ENCODE results near the gene ARHGEF4. TPM values are rescaled to one million over a fixed set of nuclear protein-coding genes. Genes with fewer than 3 reads are reported as not detected.

ARHGEF4 gene
- total and polyA plus RNA-seq, 2 donors (not counting 3 experiments of a cell fraction or from before 2014, with no cell fraction given) = not detected

- H3K4me2 ChIP-seq (ENCODE audit: insufficient read depth, low read length) = no peak overlapping the region
- H3K4me1 ChIP-seq (ENCODE audit: control insufficient read depth, extremely low read depth, insufficient read depth, low read length) = no peaks in the 10 kb centered on the region
- H3K9me3 ChIP-seq (replicated peaks; ENCODE audit: control insufficient read depth, insufficient read depth, low read length) = no peaks in the 10 kb centered on the region
- POLR2A ChIA-PET = no interaction called here
- no peaks in the 10 kb centered on the region for H4K20me1 ChIP-seq (replicated peaks; ENCODE audit: control insufficient read depth, extremely low read depth, insufficient read depth, low read length)
- H3K36me3 ChIP-seq (ENCODE audit: control insufficient read depth in 2 of 2, extremely low read depth in 1 of 2, insufficient read depth in 2 of 2, low read length in 2 of 2) = no peaks in the 10 kb centered on the region
- H3K9ac ChIP-seq (replicated peaks; ENCODE audit: extremely low read depth, insufficient read depth, low read length) = no peak overlapping the region
- DNase-seq (ENCODE audit: low read depth, low spot score) = no peak
- FAIRE-seq = no peak
- intact Hi-C loops (cut with micrococcal nuclease) = no loop called here
- no peak for TF ChIP-seq EZH2 (IDR thresholded peaks at IDR 0.05; ENCODE audit: borderline replicate concordance, low read depth, low read length, severe bottlenecking)
- TF ChIP-seq GATA2 (IDR thresholded peaks at IDR 0.05; ENCODE audit: insufficient read depth, insufficient read length, low read depth, low read length) = no peak
- TF ChIP-seq, protein P1, sequence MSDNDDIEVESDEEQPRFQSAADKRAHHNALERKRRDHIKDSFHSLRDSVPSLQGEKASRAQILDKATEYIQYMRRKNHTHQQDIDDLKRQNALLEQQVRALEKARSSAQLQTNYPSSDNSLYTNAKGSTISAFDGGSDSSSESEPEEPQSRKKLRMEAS (IDR thresholded peaks at IDR 0.05; ENCODE audit: insufficient read depth, insufficient read length) = no peak
- no peak for TF ChIP-seq MYC (IDR thresholded peaks at IDR 0.05; ENCODE audit: low read depth, low read length)
- TF ChIP-seq JUN (IDR thresholded peaks at IDR 0.05; ENCODE audit: borderline replicate concordance, insufficient read depth, insufficient read length, low read depth) = no peak
- TF ChIP-seq POLR2AphosphoS5 (IDR thresholded peaks at IDR 0.05; ENCODE audit: insufficient read depth, low read depth, low read length) = no peak
- TF ChIP-seq POLR2A (IDR thresholded peaks at IDR 0.05; ENCODE audit: low read depth, low read length) = no peak
- TF ChIP-seq, protein P2, sequence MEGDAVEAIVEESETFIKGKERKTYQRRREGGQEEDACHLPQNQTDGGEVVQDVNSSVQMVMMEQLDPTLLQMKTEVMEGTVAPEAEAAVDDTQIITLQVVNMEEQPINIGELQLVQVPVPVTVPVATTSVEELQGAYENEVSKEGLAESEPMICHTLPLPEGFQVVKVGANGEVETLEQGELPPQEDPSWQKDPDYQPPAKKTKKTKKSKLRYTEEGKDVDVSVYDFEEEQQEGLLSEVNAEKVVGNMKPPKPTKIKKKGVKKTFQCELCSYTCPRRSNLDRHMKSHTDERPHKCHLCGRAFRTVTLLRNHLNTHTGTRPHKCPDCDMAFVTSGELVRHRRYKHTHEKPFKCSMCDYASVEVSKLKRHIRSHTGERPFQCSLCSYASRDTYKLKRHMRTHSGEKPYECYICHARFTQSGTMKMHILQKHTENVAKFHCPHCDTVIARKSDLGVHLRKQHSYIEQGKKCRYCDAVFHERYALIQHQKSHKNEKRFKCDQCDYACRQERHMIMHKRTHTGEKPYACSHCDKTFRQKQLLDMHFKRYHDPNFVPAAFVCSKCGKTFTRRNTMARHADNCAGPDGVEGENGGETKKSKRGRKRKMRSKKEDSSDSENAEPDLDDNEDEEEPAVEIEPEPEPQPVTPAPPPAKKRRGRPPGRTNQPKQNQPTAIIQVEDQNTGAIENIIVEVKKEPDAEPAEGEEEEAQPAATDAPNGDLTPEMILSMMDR (IDR thresholded peaks at IDR 0.05; ENCODE audit: extremely low read depth in 1 of 2, insufficient read depth in 1 of 2, low read depth in 1 of 2, low read length in 2 of 2) = no peak
- TF ChIP-seq FOS (IDR thresholded peaks at IDR 0.05; ENCODE audit: borderline replicate concordance, insufficient read depth, low read length) = no peak
- dilution Hi-C loops (cut with MboI; ENCODE audit: extremely low pct_ligation_motif_present, low sequenced_read_pairs) = no loop called here
- H3K4me3 ChIP-seq (replicated peaks in 1 of 3; ENCODE audit: insufficient read depth in 1 of 3, low read depth in 1 of 3, low read length in 3 of 3) = no peak overlapping the region
- no peak overlapping the region for H3K27ac ChIP-seq (ENCODE audit: insufficient read depth, low read depth, low read length)
- no peaks in the 10 kb centered on the region for H3K79me2 ChIP-seq (ENCODE audit: control insufficient read depth, insufficient read depth, low read length)
- BruUV-seq (replicated peaks) = no TSS peak
- CTCF ChIA-PET = interaction anchor here (7.2 kb wide), 1 partner anchor 74 kb away, joined by 141 read pairs; no protein-coding TSS in a partner anchor
- no peaks in the 10 kb centered on the region for H3K9me1 ChIP-seq (replicated peaks; ENCODE audit: control insufficient read depth, extremely low read depth, insufficient read depth, low read length)
- no peak overlapping the region for H2AFZ ChIP-seq (ENCODE audit: low read depth, low read length)
- H3K27me3 ChIP-seq (ENCODE audit: control insufficient read depth in 2 of 2, insufficient read depth in 2 of 2, low read length in 2 of 2) = peaks cover 0 to 2% of the 10 kb centered on the region in 2 experiments
Measured at GRCh38 chr2:130870779-130871178, 34.1 kb downstream of the ARHGEF4 start.

Measured in endothelial cell of umbilical vein (primary cell).